NCI-H510A (cell line): Measurements from ENCODE around the gene MED22.
"Not testable (repeated sequence)": the region's sequence is repeated elsewhere in the genome, so short reads cannot be mapped to it uniquely, and the experiment has no call there.

Experiments
- DNase-seq: peaks from one replicate; lab custom pipeline; 2025; lab: John Stamatoyannopoulos, UW

MED22 gene

GRCh38 chr9:133304477-133305377 lies 43.2 kb downstream of the MED22 start:
- no peak for DNase-seq

- no peak for DNase-seq
Observed at GRCh38 chr9:133304158-133304470, 43.8 kb downstream of the MED22 start.

GRCh38 chr9:133303266-133304157 lies 44.4 kb downstream of the MED22 start:
- no peak for DNase-seq

- DNase-seq, result no peak
Observed at GRCh38 chr9:133301253-133302230, 46.4 kb downstream of the MED22 start.

- not testable (repeated sequence) for DNase-seq
Observed at GRCh38 chr9:133299996-133300395, 47.9 kb downstream of the MED22 start.

GRCh38 chr9:133294257-133294656 lies 53.7 kb downstream of the MED22 start:
- DNase-seq, result no peak

- no peak for DNase-seq
Observed at GRCh38 chr9:133290751-133291302, 57.1 kb downstream of the MED22 start.
